Measurements from ENCODE around the gene CAP1. TPM values are rescaled to one million over a fixed set of nuclear protein-coding genes. Genes with fewer than 3 reads are reported as not detected.

The CAP1 gene
- total and polyA plus RNA-seq, 2 of the 4 experiments (the other 2 are of a cell fraction): 434 to 756 TPM

DNA sequence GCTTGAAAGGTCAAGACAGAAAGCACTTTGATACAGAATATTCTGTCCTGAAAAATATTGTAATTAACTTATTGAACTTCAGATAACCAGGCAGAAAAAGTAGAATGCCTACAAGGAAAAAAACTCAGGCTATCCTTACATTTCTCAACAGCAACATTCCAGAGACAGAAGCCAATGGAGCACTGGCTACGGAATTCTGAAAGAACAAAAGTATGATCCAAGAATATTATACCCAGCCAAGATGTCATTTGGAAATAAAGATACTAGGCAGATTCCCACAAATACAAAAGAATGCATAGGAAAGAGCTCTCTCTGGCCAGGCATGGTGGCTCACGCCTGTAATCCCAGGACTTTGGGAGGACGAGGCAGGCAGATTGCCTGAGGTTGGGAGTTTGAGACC lies 62.4 kb downstream of the CAP1 start:
- H2AK9ac ChIP-seq (replicated peaks; ENCODE audit: low read depth, low read length, poor library complexity): no peak overlapping the region
- H3K36me3 ChIP-seq (ENCODE audit: control insufficient read depth, insufficient read depth, low read length): no peaks in the 10 kb centered on the region
- no peak overlapping the region for H4K5ac ChIP-seq (ENCODE audit: low read depth, low read length)
- H2BK5ac ChIP-seq (ENCODE audit: low read depth, low read length, poor library complexity, severe bottlenecking): no peak overlapping the region
- no peak overlapping the region for H3K4ac ChIP-seq (ENCODE audit: low read depth, low read length)
- H2BK120ac ChIP-seq (ENCODE audit: low read depth, low read length): no peak overlapping the region
- dilution Hi-C loops (cut with HindIII; ENCODE audit: low sequenced_read_pairs, unreplicated experiment): no loop called here
- no peak overlapping the region for H3K27ac ChIP-seq (ENCODE audit: insufficient read depth, low read length)
- no peaks in the 10 kb centered on the region for H3K4me1 ChIP-seq (ENCODE audit: control insufficient read depth, insufficient read depth, low read length)
- H3K79me1 ChIP-seq (ENCODE audit: low read depth in 1 of 2, low read length in 2 of 2): no peaks in the 10 kb centered on the region
- no peak overlapping the region for H2AFZ ChIP-seq (replicated peaks; ENCODE audit: low read length, poor library complexity)
- intact Hi-C loops (cut with micrococcal nuclease): no loop called here
- H2AK5ac ChIP-seq (ENCODE audit: low read depth, low read length): no peak overlapping the region
- in situ Hi-C loops (cut with MboI; ENCODE audit: low sequenced_read_pairs): no loop called here
- H2BK15ac ChIP-seq (ENCODE audit: low read depth, low read length): no peak overlapping the region
- ATAC-seq (ENCODE audit: low read depth) (no peak), DNase-seq (no peak)
- H3K9ac ChIP-seq (ENCODE audit: low read depth, low read length): no peak overlapping the region
- no peak overlapping the region for H3K56ac ChIP-seq (ENCODE audit: extremely low read depth, insufficient read depth, low read length)
- H3K9me3 ChIP-seq (ENCODE audit: control insufficient read depth, insufficient read depth, low read length): peaks cover 4% of the 10 kb centered on the region
- ChIA-PET POLR2A (ENCODE audit: unreplicated experiment) (no interaction called here), CTCF (interaction anchor here (0.6 kb wide), 1 partner anchor 338 kb away, joined by 3 read pairs; no protein-coding TSS in a partner anchor)
- no peaks in the 10 kb centered on the region for H4K20me1 ChIP-seq (ENCODE audit: insufficient read depth, low read length)
- no CpG with 5 or more reads among the region's 3 CpGs for WGBS, 2 experiments (ENCODE audit: extremely low coverage in 2 of 2, insufficient read length in 1 of 2)
- H4K8ac ChIP-seq (ENCODE audit: low read depth in 2 of 2, low read length in 2 of 2): no peak overlapping the region
- no peak overlapping the region for H3K18ac ChIP-seq (ENCODE audit: low read depth, low read length)
- H3K9me1 ChIP-seq (ENCODE audit: insufficient read depth, low read length): no peaks in the 10 kb centered on the region
- no peak overlapping the region for H3K14ac ChIP-seq (replicated peaks; ENCODE audit: low read depth, low read length)
- H3K4me2 ChIP-seq (ENCODE audit: low read depth, low read length): no peak overlapping the region
- no peak for TF ChIP-seq POLR2A (IDR thresholded peaks at IDR 0.05; ENCODE audit: low read depth, low read length)
- TF ChIP-seq RFX5 (IDR thresholded peaks at IDR 0.05; ENCODE audit: low read depth, low read length): no peak
- no peak for TF ChIP-seq CEBPB (IDR thresholded peaks at IDR 0.05; ENCODE audit: low read depth, low read length)
- TF ChIP-seq NFE2L2 (IDR thresholded peaks at IDR 0.05; ENCODE audit: low read depth, low read length): no peak
- TF ChIP-seq BHLHE40 (IDR thresholded peaks at IDR 0.05; ENCODE audit: low read depth, low read length): no peak
- no peak for TF ChIP-seq RAD21 (IDR thresholded peaks at IDR 0.05; ENCODE audit: low read length)
- no peak for TF ChIP-seq MAFK (IDR thresholded peaks at IDR 0.05; ENCODE audit: low read depth, low read length)
- no peak overlapping the region for H3K23ac ChIP-seq (ENCODE audit: low read depth, low read length)
- no peak overlapping the region for H3K4me3 ChIP-seq (ENCODE audit: insufficient read depth, low read depth, low read length)
- no TSS peak for BruUV-seq (replicated peaks)
- H2BK20ac ChIP-seq (ENCODE audit: low read depth, low read length): no peak overlapping the region
- no peak overlapping the region for H4K91ac ChIP-seq (ENCODE audit: insufficient read depth, low read depth, low read length)
- H3K27me3 ChIP-seq (ENCODE audit: control insufficient read depth, insufficient read depth, low read length): peaks cover 2% of the 10 kb centered on the region
